Activated T-helper 9 cell treated with anti-CD3 and anti-CD28 coated beads, Interleukin-2, amount 50 U/mL, for 16 hours (primary cell): ENCODE data around the gene ATF2.

Experiments used
- DNase-seq: peaks from one replicate; pipeline ENCODE4 v3.0.0-alpha.2; 2020; ENCODE audit warnings: low read depth

The ATF2 gene

GRCh38 chr2:175080479-175080878, 87.5 kb downstream of the ATF2 start:
- DNase-seq: no peak

GRCh38 chr2:175076272-175076671, 91.7 kb downstream of the ATF2 start:
- DNase-seq: no peak

GRCh38 chr2:175074478-175074877, 93.5 kb downstream of the ATF2 start:
- DNase-seq: no peak

DNA sequence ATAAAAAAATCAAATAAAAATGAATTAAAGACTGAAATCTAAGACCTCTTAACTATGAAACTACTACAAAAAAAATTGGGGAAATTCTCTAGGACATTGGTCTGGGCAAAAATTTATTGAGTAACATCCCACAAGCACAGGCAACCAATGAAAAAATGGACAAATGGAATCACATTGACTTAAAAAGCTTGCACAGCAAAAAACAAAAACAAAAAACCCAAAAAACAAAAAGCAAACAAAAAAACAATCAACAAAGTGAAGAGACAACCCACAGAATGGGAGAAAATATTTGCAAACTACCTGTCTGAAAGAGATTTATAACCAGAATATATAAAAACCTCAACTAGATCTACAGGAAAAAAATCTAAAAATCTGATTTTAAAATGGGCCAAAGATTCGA, 99.5 kb downstream of the ATF2 start:
- no peak for DNase-seq

- DNase-seq: no peak
Observed at GRCh38 chr2:175066411-175066810, 101.6 kb downstream of the ATF2 start.

GRCh38 chr2:175064797-175065196, 103.2 kb downstream of the ATF2 start:
- no peak for DNase-seq

GRCh38 chr2:175063741-175064140, 104.3 kb downstream of the ATF2 start:
- DNase-seq: no peak

DNA sequence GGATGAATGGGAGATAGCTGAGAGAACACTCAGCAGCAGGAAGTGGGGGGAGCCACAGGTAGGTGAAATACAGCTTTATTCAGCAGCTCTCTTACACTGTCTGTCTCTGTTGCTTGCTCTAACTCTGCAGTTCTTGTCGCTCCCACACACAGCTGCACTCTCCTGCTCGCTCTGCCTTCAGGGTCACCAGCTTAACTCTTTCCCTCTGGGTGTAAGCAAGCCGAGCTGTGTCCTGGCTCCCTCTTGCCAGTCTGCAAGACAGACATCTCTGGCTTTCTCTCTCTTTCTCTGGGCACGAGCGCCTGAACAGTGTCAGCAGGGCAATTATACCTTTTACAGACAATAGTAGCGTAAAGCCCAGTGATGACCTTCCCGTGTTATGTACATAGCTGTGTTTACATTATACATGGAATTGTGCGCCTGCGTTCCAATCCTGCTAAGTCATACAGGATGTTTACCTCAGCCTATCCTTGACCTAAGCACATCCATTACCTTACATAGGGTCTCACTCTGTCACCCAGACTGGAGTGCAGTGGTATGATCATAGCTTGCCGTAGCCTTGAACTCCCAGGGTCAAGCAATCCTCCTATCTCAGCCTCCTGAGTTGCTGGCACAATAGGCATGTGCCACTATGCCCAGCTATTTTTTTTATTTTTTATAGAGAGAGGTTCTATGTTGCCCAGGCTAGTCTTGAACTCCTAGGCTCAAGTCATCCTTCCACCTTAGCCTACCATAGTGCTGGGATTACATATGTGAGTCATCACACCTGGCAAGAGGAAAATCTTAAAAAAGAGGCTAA, 105.0 kb downstream of the ATF2 start:
- DNase-seq: no peak

GRCh38 chr2:175057078-175057685, 110.8 kb downstream of the ATF2 start:
- no peak for DNase-seq

DNA sequence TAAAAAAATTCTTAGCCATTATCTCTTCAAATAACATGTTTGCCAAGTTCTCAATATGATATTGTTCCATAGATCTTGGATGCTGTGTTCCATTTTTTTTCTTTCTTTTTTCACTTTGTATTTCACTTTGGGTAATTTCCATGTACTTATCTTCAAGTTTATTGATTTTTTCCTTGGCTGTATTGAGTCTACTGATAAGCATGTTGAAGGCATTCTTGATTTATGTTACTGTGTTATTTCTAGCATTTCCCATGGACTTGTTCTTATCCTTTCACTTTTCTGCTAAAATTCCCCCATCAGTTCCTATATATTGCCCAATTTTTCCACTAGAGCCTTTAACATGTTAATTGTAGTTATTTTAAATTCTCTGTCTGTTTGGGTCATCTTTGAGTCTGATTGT, 112.0 kb downstream of the ATF2 start:
- DNase-seq: no peak

DNA sequence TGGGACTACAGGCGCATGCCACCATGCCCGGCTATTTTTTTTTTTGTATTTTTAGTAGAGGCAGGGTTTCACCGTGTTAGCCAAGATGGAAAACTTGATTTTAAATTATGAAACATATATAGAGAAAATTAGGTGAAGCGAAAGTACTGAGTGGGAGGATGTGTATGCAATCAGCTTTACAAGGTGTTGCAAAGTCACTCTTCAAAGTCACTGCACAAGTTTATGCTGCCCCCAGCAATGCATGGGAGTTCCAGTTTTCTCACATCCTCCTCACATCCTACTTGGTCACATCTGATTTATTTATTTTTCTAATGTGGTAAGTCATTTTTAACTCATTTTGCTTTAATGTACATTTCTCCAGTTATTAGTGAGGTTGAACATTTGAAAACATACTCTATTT, 113.7 kb downstream of the ATF2 start:
- no peak for DNase-seq

DNA sequence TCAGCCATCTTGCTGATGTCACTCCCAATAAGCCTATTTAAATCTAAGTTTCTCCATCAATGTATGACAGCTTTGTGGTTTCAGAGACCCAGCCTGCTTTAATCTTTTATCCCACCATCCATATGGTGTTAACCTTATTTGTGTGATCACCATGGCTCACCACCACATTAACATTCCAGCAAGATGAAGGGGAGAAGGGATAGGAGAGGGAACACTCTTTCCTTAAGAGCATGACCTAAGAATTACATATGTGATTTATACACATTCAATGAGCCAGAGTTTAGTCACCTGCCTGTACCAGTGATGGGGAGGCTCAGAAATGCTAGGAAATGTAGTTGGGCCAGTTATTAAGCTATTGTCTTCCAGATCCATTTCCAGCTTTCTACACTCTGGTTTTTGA, 118.3 kb downstream of the ATF2 start:
- no peak for DNase-seq

DNA sequence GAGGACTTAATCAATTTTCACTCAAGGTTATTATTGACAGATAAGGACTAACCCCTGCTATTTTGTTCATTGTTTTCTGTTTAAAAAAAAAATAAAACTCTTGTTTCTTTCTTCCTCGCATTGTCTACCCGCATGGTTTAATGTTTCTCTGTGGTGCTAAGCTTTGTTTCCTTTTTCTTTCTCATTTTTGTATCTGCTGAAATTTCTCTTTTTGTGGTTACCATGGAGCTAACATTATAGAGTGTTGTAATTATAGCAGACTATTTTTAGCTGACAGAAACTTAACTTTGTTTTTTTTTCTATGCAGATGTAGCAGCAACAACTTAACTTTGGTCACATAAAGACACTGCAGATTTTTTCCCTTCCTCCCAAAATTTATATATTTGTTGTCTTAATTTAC, 119.7 kb downstream of the ATF2 start:
- DNase-seq: no peak

GRCh38 chr2:175039490-175039889, 128.5 kb downstream of the ATF2 start:
- DNase-seq: no peak

GRCh38 chr2:175039031-175039430, 129.0 kb downstream of the ATF2 start:
- no peak for DNase-seq

- DNase-seq: no peak
Observed at GRCh38 chr2:175037941-175038340, 130.1 kb downstream of the ATF2 start.

GRCh38 chr2:175036582-175037018, 131.4 kb downstream of the ATF2 start:
- no peak for DNase-seq

DNA sequence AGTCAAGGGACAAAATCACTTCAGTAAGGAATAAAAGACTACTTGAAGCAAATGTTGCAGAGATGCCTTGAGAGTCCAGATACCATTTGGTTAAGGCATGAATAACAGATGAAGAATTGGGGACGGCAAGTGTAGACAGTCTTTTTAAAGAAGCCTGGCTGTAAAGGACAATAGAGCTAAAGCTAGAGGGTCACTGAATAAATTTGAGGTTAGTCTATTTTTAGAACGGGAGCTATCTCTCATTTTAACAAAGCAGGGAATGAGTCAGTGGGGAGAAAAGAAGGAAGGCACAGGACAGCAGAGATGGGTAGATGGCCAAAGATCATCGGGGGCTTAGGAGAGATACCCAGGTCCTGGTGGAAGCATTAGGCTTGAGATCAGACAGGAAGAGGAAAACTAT, 132.2 kb downstream of the ATF2 start:
- no peak for DNase-seq

DNA sequence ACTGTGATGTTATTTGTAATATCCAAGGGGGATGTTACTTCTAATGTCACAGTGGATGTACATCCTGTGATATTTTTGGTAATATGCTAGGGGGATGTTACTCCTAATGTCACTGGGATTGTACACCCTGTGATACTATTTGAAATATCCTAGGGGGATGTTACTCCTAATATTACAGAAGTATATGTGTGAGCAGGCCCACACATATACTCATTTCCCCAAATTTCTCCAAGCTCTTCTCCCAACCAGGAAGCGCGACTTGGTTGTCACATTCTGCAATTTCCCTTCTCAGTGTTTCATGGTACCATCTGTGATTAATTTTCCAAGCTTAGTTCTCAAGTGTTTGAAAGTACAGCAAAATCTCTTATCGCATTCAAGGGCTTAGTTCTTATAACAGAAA, 133.3 kb downstream of the ATF2 start:
- no peak for DNase-seq

DNA sequence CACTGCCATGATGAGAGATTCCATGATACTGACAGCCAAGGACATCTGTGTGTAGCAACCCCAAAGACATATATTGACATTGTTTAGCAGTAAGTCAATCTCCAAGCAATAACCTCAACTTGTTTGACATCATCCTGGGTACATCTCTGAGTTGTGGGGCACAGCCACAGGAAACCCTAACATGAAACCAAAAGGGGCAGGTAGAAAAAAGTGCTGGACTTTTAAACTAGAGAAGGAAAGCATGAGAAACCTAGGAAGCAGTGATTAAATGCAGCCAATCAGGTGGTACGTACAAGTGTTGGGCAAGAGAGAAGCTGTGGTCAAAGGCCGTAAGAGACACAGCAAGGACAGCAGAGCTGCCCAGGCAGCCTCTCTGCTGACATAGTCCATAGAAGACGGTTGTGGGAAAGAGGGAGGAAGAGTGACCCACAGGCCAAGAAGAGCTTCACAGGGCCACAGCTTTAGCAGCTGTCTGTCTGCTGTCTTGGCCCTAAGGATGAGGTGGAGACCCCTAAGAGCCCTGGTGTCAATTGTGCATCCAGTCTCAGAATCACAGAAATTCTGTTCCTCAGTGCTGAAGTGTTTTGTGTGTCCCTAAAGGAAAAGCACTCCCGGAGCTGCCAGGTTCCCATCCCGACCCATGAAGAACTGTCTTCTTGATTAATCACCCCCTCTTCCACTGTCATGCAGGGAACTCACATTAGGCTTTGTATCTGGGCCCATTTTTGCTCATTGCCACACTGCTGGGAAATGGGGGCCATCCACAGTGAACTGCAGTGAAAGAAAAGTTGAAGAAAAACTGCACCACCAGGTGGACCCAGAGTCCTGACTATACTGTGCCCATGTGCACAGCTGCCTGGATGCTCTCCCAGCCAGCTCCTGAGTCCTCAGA, 137.4 kb downstream of the ATF2 start:
- DNase-seq: no peak

GRCh38 chr2:175027755-175028154, 140.2 kb downstream of the ATF2 start:
- DNase-seq: no peak

DNA sequence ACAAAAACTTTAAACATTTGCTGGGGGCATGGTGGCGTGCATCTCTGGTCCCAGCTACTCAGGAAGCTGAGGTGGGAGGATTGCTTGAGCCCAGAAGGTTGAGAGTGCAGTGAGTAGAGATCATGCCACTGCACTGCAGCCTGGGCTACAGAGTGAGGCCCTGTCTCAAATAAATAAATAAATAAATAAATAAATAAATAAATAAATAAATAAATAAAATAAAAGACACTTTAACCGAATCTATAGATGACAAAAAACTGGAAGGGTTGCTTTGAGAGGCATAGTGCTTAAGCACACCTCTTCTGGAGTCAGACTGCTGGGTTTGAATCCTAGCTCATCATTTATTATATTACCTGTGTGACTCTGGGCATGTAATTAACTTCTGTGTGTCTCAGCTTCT, 141.6 kb downstream of the ATF2 start:
- no peak for DNase-seq

GRCh38 chr2:175025946-175026345, 142.1 kb downstream of the ATF2 start:
- no peak for DNase-seq
